Inferior parietal cortex (tissue), 1 donor: ENCODE measurements around the gene C16orf74.
A peak's percentile ranks its signal among the peaks of the same experiment; 100 is the strongest.

Experiments
- DNase-seq: peaks from one replicate; pipeline ENCODE4 v3.0.0-alpha.2; 2016; ENCODE audit errors: extremely low spot score

C16orf74 gene

GRCh38 chr16:85750827-85751697 lies at the start of gene C16orf74:
Gene C16orf74, minus strand, starts transcription at chr16:85751096. Its CDS starts 15,879 bp downstream, at chr16:85735217.
- DNase-seq, result no peak

GRCh38 chr16:85800321-85800669 lies 49.4 kb upstream of the C16orf74 start:
- DNase-seq, result no peak

GRCh38 chr16:85799497-85800320 lies 48.8 kb upstream of the C16orf74 start, which contains the start of the genes COX4I1 and EMC8:
Gene COX4I1, plus strand, starts transcription at chr16:85799695. Its CDS starts 1,511 bp downstream, at chr16:85801206.
Gene EMC8, minus strand, starts transcription at chr16:85799544. Its CDS starts 249 bp downstream, at chr16:85799295.
- DNase-seq, result peak; percentile 95

GRCh38 chr16:85798901-85799496 lies 48.1 kb upstream of the C16orf74 start:
- DNase-seq, result no peak

GRCh38 chr16:85798283-85798776 lies 47.4 kb upstream of the C16orf74 start:
- DNase-seq, result no peak

- DNase-seq, result no peak
Measured at GRCh38 chr16:85796599-85796998, 45.7 kb upstream of the C16orf74 start.

GRCh38 chr16:85796152-85796551 lies 45.3 kb upstream of the C16orf74 start:
- DNase-seq, result no peak

- no peak for DNase-seq
Measured at GRCh38 chr16:85794696-85795095, 43.8 kb upstream of the C16orf74 start.

GRCh38 chr16:85793662-85794298 lies 42.9 kb upstream of the C16orf74 start:
- DNase-seq, result no peak

- no peak for DNase-seq
Measured at GRCh38 chr16:85789773-85790172, 38.9 kb upstream of the C16orf74 start.

GRCh38 chr16:85788819-85789218 lies 37.9 kb upstream of the C16orf74 start:
- DNase-seq, result no peak

- DNase-seq, result no peak
Measured at GRCh38 chr16:85785927-85786326, 35.0 kb upstream of the C16orf74 start.

GRCh38 chr16:85784813-85785212 lies 33.9 kb upstream of the C16orf74 start:
- no peak for DNase-seq

- DNase-seq, result no peak
Measured at GRCh38 chr16:85783441-85783840, 32.5 kb upstream of the C16orf74 start.

- DNase-seq, result no peak
Measured at GRCh38 chr16:85782451-85782850, 31.6 kb upstream of the C16orf74 start.

- peak; percentile 62 for DNase-seq
Measured at GRCh38 chr16:85781695-85782370, 30.9 kb upstream of the C16orf74 start.

- DNase-seq, result no peak
Measured at GRCh38 chr16:85781156-85781555, 30.3 kb upstream of the C16orf74 start.

- no peak for DNase-seq
Measured at GRCh38 chr16:85780281-85780680, 29.4 kb upstream of the C16orf74 start.

- DNase-seq, result no peak
Measured at GRCh38 chr16:85778873-85779272, 28.0 kb upstream of the C16orf74 start.

- DNase-seq, result no peak
Measured at GRCh38 chr16:85777583-85778310, 26.9 kb upstream of the C16orf74 start.
